HG02763 (cell line): Measurements from ENCODE around the gene FIBIN.

ENCODE experiments used
- ATAC-seq: cut with Tn5 transposase; IDR thresholded peaks from one replicate; pipeline ENCODE4 v1.9.1; 2021; ENCODE audit warnings: mild to moderate bottlenecking, moderate library complexity; ENCODE audit not compliant: unreplicated experiment

The FIBIN gene

GRCh38 chr11:27020751-27021150 lies 26.8 kb downstream of the FIBIN start:
- ATAC-seq, result no peak

GRCh38 chr11:27022659-27023251 lies 28.8 kb downstream of the FIBIN start:
- no peak for ATAC-seq

- no peak for ATAC-seq
Observed at GRCh38 chr11:27024865-27025264, 31.0 kb downstream of the FIBIN start.

GRCh38 chr11:27025312-27025955 lies 31.5 kb downstream of the FIBIN start:
- no peak for ATAC-seq

GRCh38 chr11:27025957-27026733 lies 32.2 kb downstream of the FIBIN start:
- ATAC-seq, result no peak

GRCh38 chr11:27028561-27028965 lies 34.7 kb downstream of the FIBIN start:
- ATAC-seq, result no peak

GRCh38 chr11:27029966-27030365 lies 36.1 kb downstream of the FIBIN start:
- ATAC-seq, result no peak

GRCh38 chr11:27031754-27032153 lies 37.8 kb downstream of the FIBIN start:
- no peak for ATAC-seq

- no peak for ATAC-seq
Observed at GRCh38 chr11:27039873-27040272, 46.0 kb downstream of the FIBIN start.

- ATAC-seq, result no peak
Observed at GRCh38 chr11:27040302-27041115, 46.6 kb downstream of the FIBIN start, which contains the start of gene BBOX1. Gene BBOX1, plus strand, starts transcription at chr11:27040815. Its CDS starts 14,616 bp downstream, at chr11:27055431.

GRCh38 chr11:27041141-27041899 lies 47.4 kb downstream of the FIBIN start:
- no peak for ATAC-seq
